SK-N-DZ (cell line): ENCODE results near the gene YIF1B.

Experiments
- small RNA-seq, 2 experiments: library from RNA; depleted of rRNA; stranded (forward); fragments of <200 nt; gene quantifications; one replicate each; pipeline ENCODE3, GENCODE V24; 2014

The YIF1B gene

Small RNA genes within 50 kb of the gene (small RNA-seq; reads per million reads assigned to genes)
- 0 reads per million in 2 experiments for gene RF00019
